OCI-LY7 (cell line): ENCODE data around the gene IL1RAPL2.

ENCODE experiments used
- CTCF ChIP-seq: fragments of 200-600 bp; sonication (generic); conservative IDR thresholded peaks from 2 replicates; pipeline ENCODE4 v1.5.1; 2014; ENCODE audit warnings: mild to moderate bottlenecking, antibody characterized with exemption, low read length, moderate library complexity, mixed read lengths
- EZH2phosphoT487 ChIP-seq: fragments of 200-600 bp; sonication (generic); IDR thresholded peaks from 2 replicates; pipeline ENCODE4 v1.6.1; 2018; ENCODE audit warnings: low read depth, borderline replicate concordance, mild to moderate bottlenecking, mixed run types, antibody characterized with exemption, low read length, moderate library complexity, mixed read lengths

- no peak for TF ChIP-seq CTCF
- no peak for TF ChIP-seq EZH2phosphoT487
These were observed 703.4 kb downstream of the IL1RAPL2 start for GRCh38 chrX:105269386-105269785.
